ENCODE results near the gene ABCA4. TPM values are rescaled to one million over a fixed set of nuclear protein-coding genes. Genes with fewer than 3 reads are reported as not detected.

ABCA4 gene
- total RNA-seq, 1 experiment from 2014 or later, result 0.09 TPM

- TF ChIP-seq ATF6 (CRISPR knock-in tag; IDR thresholded peaks at IDR 0.05), result no peak
- no peak for TF ChIP-seq TEAD1 (CRISPR knock-in tag; IDR thresholded peaks at IDR 0.05)
- no peak for TF ChIP-seq ETV6 (CRISPR knock-in tag; IDR thresholded peaks at IDR 0.05)
- no peak for TF ChIP-seq FOXP1 (CRISPR knock-in tag; IDR thresholded peaks at IDR 0.05; ENCODE audit: borderline replicate concordance)
Measured at GRCh38 chr1:93960641-93961147, 160.3 kb downstream of the ABCA4 start (continued).

GRCh38 chr1:93959413-93959812, 161.5 kb downstream of the ABCA4 start:
- ChIA-PET POLR2A (no interaction called here), CTCF (interaction anchor here (0.6 to 1.2 kb wide), 2 partner anchors 21 to 66 kb away, joined by 3 to 4 read pairs; no protein-coding TSS in a partner anchor)
- H3K4me1 Mint-ChIP-seq, result no peaks in the 10 kb centered on the region
- no peak overlapping the region for H3K4me3 Mint-ChIP-seq
- H3K9me3 Mint-ChIP-seq, result peaks cover 20% of the 10 kb centered on the region
- no peak for DNase-seq (ENCODE audit: low spot score)
- TF ChIP-seq FOXP4 (CRISPR knock-in tag; IDR thresholded peaks at IDR 0.05) (no peak), ZNF396 (CRISPR knock-in tag; IDR thresholded peaks at IDR 0.05; ENCODE audit: borderline replicate concordance) (no peak), ZNF532 (CRISPR knock-in tag; IDR thresholded peaks at IDR 0.05; ENCODE audit: borderline replicate concordance) (no peak), SMAD4 (CRISPR knock-in tag; IDR thresholded peaks at IDR 0.05) (no peak), E2F4 (CRISPR knock-in tag; IDR thresholded peaks at IDR 0.05; ENCODE audit: borderline replicate concordance, low read depth) (no peak), RORB (CRISPR knock-in tag; IDR thresholded peaks at IDR 0.05) (no peak), JUN (CRISPR knock-in tag; IDR thresholded peaks at IDR 0.05) (no peak), ZBTB21 (CRISPR knock-in tag; IDR thresholded peaks at IDR 0.05; ENCODE audit: borderline replicate concordance) (no peak)
- ATAC-seq, result no peak
- peaks cover 4% of the 10 kb centered on the region for H3K27me3 Mint-ChIP-seq (ENCODE audit: low read depth)
- H3K27ac Mint-ChIP-seq, result no peak overlapping the region
- H3K36me3 Mint-ChIP-seq, result peaks cover 10% of the 10 kb centered on the region

GRCh38 chr1:93958726-93959100, 162.2 kb downstream of the ABCA4 start:
- ATAC-seq (no peak), DNase-seq (ENCODE audit: low spot score) (no peak)
- H3K27ac Mint-ChIP-seq, result no peak overlapping the region
- H3K4me3 Mint-ChIP-seq, result no peak overlapping the region
- CTCF ChIA-PET, result interaction anchor here (0.6 to 1.2 kb wide), 2 partner anchors 22 to 86 kb away, joined by 3 to 4 read pairs; no protein-coding TSS in a partner anchor
- H3K36me3 Mint-ChIP-seq, result peaks cover 13% of the 10 kb centered on the region
- POLR2A ChIA-PET, result interaction anchor here (0.6 to 0.7 kb wide), 2 partner anchors 437 to 718 kb away, joined by 3 to 4 read pairs; no protein-coding TSS in a partner anchor
- no peaks in the 10 kb centered on the region for H3K4me1 Mint-ChIP-seq
- H3K27me3 Mint-ChIP-seq (ENCODE audit: low read depth), result peaks cover 4% of the 10 kb centered on the region
- peaks cover 25% of the 10 kb centered on the region for H3K9me3 Mint-ChIP-seq
- TF ChIP-seq NR2C2 (CRISPR knock-in tag; IDR thresholded peaks at IDR 0.05) (no peak), ZSCAN18 (CRISPR knock-in tag; IDR thresholded peaks at IDR 0.05) (no peak), E2F5 (CRISPR knock-in tag; IDR thresholded peaks at IDR 0.05) (no peak), ZNF263 (CRISPR knock-in tag; IDR thresholded peaks at IDR 0.05; ENCODE audit: low read depth) (no peak), ZNF138 (CRISPR knock-in tag; conservative IDR thresholded peaks at IDR 0.05) (no peak)

Data from WTC11 (cell line).